WTC11 (cell line): ENCODE measurements around the gene ARHGAP30. TPM values are rescaled to one million over a fixed set of nuclear protein-coding genes. Genes with fewer than 3 reads are reported as not detected.

ENCODE experiments used
- ATAC-seq: fragments of 200-7000 bp; cut with Tn5 transposase; 2 replicates; pipeline ENCODE4 v1.10.0; 2021; ENCODE audit warnings: mild to moderate bottlenecking, moderate library complexity
- CTCF ChIA-PET: fragments of 300-600 bp; sonication (Branson Sonifier 250); formaldehyde crosslinking; loops from one replicate; lab custom pipeline; 2021; ENCODE audit warnings: antibody characterized with exemption; lab: Charles Lee
- POLR2A ChIA-PET: fragments of 350-600 bp; sonication (Branson Sonifier 250); formaldehyde crosslinking; loops from one replicate; lab custom pipeline; 2021; ENCODE audit warnings: antibody characterized with exemption; lab: Charles Lee
- DNase-seq: peaks from one replicate; pipeline ENCODE4 v3.0.0; 2021; ENCODE audit warnings: low spot score
- H3K27ac Mint-ChIP-seq: 2 replicates; pipeline ENCODE4 v1.8.0; 2021; ENCODE audit warnings: mixed read lengths
- H3K27me3 Mint-ChIP-seq: 2 replicates; pipeline ENCODE4 v1.8.0; 2021; ENCODE audit warnings: low read depth, mild to moderate bottlenecking, moderate library complexity, mixed read lengths
- H3K36me3 Mint-ChIP-seq: 2 replicates; pipeline ENCODE4 v1.8.0; 2021; ENCODE audit warnings: mixed read lengths
- H3K4me1 Mint-ChIP-seq: 2 replicates; pipeline ENCODE4 v1.8.0; 2022; ENCODE audit warnings: mixed read lengths
- H3K4me3 Mint-ChIP-seq: 2 replicates; pipeline ENCODE4 v1.8.0; 2021; ENCODE audit warnings: mild to moderate bottlenecking, moderate library complexity, mixed read lengths
- H3K9me3 Mint-ChIP-seq: 2 replicates; pipeline ENCODE4 v1.8.0; 2021; ENCODE audit warnings: mixed read lengths
- FOXJ3 ChIP-seq: sonication (generic); formaldehyde crosslinking; IDR thresholded peaks from 2 replicates; pipeline ENCODE4 v1.9.0; 2021; ENCODE audit warnings: missing genetic modification reagents, mild to moderate bottlenecking, borderline replicate concordance
- FOXP1 ChIP-seq: sonication (generic); formaldehyde crosslinking; IDR thresholded peaks from 2 replicates; pipeline ENCODE4 v1.8.0; 2022; ENCODE audit warnings: missing genetic modification reagents, mild to moderate bottlenecking, moderate library complexity, borderline replicate concordance
- NFE2L1 ChIP-seq: sonication (generic); formaldehyde crosslinking; IDR thresholded peaks from 2 replicates; pipeline ENCODE4 v1.8.1; 2023; ENCODE audit warnings: missing genetic modification reagents
- PRRX2 ChIP-seq: fragments of 250-450 bp; sonication (Bioruptor Pico); IDR thresholded peaks from 2 replicates; pipeline ENCODE4 v1.8.0; 2021; ENCODE audit warnings: mild to moderate bottlenecking
- SOX15 ChIP-seq: fragments of 250-450 bp; sonication (Bioruptor Pico); IDR thresholded peaks from 2 replicates; pipeline ENCODE4 v1.9.0; 2021; ENCODE audit warnings: mild to moderate bottlenecking
- ZNF138 ChIP-seq: sonication (generic); formaldehyde crosslinking; conservative IDR thresholded peaks from 2 replicates; pipeline ENCODE4 v1.8.1; 2022; ENCODE audit warnings: mild to moderate bottlenecking, moderate library complexity, missing genetic modification reagents
- ZNF232 ChIP-seq: sonication (generic); formaldehyde crosslinking; IDR thresholded peaks from 2 replicates; pipeline ENCODE4 v1.8.0; 2022; ENCODE audit warnings: mild to moderate bottlenecking, missing genetic modification reagents
- total RNA-seq: library from RNA; stranded (reverse); gene quantifications from 3 replicates; pipeline ENCODE4 v1.2.3, GENCODE V29; 2021
- TF ChIP-seq, protein P1 (sequence below): sonication (generic); formaldehyde crosslinking; IDR thresholded peaks from 2 replicates; pipeline ENCODE4 v1.8.1; 2023; ENCODE audit warnings: mild to moderate bottlenecking, missing genetic modification reagents, borderline replicate concordance
- TF ChIP-seq, protein P2 (sequence below): fragments of 250-450 bp; sonication (Bioruptor Pico); conservative IDR thresholded peaks from 2 replicates; pipeline ENCODE4 v1.9.0; 2021; ENCODE audit warnings: mild to moderate bottlenecking
- TF ChIP-seq, protein P3 (sequence below): sonication (generic); formaldehyde crosslinking; IDR thresholded peaks from 2 replicates; pipeline ENCODE4 v1.8.1; 2023; ENCODE audit warnings: mild to moderate bottlenecking, missing genetic modification reagents
- TF ChIP-seq, protein P4 (sequence below): sonication (generic); formaldehyde crosslinking; IDR thresholded peaks from 2 replicates; pipeline ENCODE4 v1.8.0; 2022; ENCODE audit warnings: mild to moderate bottlenecking, missing genetic modification reagents
- TF ChIP-seq, protein P5 (sequence below): sonication (generic); formaldehyde crosslinking; IDR thresholded peaks from 2 replicates; pipeline ENCODE4 v1.8.1; 2023; ENCODE audit warnings: mild to moderate bottlenecking, missing genetic modification reagents, moderate library complexity
- TF ChIP-seq, protein P6 (sequence below): sonication (generic); formaldehyde crosslinking; IDR thresholded peaks from 2 replicates; pipeline ENCODE4 v1.8.1; 2023; ENCODE audit warnings: mild to moderate bottlenecking, missing genetic modification reagents
- TF ChIP-seq, protein P7 (sequence below): sonication (generic); formaldehyde crosslinking; IDR thresholded peaks from 2 replicates; pipeline ENCODE4 v1.8.0; 2023; ENCODE audit warnings: missing genetic modification reagents

Gene ARHGAP30
- total RNA-seq, 1 experiment from 2014 or later, result 0.52 TPM

DNA sequence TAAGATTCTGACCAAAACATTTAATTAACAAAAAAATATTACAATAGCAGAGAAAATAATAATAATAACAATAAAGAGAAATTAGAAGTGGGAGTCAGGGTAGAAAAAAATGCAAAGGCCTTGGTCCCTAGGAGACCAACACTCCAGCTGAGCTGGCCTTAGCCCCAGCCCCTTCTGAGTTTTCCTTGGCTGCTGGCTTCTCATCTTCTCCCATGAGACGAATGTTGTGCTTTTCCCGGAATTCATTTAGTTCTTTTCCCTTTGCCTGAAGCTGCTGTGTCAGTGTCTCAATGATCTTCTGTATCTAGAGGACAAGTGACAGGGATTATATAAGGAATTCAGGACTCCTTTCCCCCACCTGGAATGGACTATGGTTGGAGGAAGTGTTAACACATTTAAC, 30.9 kb upstream of the ARHGAP30 start (continued):
- TF ChIP-seq, protein P1, sequence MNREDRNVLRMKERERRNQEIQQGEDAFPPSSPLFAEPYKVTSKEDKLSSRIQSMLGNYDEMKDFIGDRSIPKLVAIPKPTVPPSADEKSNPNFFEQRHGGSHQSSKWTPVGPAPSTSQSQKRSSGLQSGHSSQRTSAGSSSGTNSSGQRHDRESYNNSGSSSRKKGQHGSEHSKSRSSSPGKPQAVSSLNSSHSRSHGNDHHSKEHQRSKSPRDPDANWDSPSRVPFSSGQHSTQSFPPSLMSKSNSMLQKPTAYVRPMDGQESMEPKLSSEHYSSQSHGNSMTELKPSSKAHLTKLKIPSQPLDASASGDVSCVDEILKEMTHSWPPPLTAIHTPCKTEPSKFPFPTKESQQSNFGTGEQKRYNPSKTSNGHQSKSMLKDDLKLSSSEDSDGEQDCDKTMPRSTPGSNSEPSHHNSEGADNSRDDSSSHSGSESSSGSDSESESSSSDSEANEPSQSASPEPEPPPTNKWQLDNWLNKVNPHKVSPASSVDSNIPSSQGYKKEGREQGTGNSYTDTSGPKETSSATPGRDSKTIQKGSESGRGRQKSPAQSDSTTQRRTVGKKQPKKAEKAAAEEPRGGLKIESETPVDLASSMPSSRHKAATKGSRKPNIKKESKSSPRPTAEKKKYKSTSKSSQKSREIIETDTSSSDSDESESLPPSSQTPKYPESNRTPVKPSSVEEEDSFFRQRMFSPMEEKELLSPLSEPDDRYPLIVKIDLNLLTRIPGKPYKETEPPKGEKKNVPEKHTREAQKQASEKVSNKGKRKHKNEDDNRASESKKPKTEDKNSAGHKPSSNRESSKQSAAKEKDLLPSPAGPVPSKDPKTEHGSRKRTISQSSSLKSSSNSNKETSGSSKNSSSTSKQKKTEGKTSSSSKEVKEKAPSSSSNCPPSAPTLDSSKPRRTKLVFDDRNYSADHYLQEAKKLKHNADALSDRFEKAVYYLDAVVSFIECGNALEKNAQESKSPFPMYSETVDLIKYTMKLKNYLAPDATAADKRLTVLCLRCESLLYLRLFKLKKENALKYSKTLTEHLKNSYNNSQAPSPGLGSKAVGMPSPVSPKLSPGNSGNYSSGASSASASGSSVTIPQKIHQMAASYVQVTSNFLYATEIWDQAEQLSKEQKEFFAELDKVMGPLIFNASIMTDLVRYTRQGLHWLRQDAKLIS (CRISPR knock-in tag), result no peak
- TF ChIP-seq, protein P2, sequence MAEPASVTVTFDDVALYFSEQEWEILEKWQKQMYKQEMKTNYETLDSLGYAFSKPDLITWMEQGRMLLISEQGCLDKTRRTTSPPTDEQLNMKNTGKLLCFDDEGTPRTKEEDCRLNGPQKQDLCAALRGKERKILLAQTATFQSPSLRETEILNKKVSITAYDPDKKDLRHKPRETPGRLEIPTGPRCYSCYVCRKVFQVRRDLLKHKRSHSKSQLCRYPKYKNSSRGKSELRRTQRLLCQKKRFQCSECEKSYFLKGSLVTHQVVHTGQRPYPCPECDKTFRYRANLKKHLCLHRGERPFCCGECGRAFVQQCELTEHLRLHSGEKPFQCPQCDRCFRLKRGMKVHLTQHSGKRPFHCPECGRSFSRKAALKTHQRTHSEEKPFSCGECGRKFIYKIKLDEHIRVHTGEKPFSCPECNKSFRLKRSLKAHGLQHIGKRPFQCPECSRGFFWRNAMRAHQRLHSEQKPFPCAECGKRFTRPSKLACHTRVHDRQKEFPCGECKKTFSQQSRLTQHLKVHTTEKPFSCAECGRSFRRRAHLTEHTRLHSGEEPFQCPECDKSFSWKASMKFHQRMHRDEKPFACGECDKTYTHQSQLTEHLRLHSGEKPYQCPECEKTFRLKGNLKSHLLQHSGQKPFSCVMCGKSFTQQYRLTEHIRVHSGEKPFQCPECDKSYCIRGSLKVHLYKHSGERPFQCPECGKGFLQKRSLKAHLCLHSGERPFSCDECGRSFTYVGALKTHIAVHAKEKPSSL (CRISPR knock-in tag), result no peak
- no peak for TF ChIP-seq ZNF138
- no peak for TF ChIP-seq SOX15 (CRISPR knock-in tag)
- no peak for TF ChIP-seq NFE2L1 (CRISPR knock-in tag)
- TF ChIP-seq, protein P3, sequence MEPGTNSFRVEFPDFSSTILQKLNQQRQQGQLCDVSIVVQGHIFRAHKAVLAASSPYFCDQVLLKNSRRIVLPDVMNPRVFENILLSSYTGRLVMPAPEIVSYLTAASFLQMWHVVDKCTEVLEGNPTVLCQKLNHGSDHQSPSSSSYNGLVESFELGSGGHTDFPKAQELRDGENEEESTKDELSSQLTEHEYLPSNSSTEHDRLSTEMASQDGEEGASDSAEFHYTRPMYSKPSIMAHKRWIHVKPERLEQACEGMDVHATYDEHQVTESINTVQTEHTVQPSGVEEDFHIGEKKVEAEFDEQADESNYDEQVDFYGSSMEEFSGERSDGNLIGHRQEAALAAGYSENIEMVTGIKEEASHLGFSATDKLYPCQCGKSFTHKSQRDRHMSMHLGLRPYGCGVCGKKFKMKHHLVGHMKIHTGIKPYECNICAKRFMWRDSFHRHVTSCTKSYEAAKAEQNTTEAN, result no peak
- TF ChIP-seq, protein P4, sequence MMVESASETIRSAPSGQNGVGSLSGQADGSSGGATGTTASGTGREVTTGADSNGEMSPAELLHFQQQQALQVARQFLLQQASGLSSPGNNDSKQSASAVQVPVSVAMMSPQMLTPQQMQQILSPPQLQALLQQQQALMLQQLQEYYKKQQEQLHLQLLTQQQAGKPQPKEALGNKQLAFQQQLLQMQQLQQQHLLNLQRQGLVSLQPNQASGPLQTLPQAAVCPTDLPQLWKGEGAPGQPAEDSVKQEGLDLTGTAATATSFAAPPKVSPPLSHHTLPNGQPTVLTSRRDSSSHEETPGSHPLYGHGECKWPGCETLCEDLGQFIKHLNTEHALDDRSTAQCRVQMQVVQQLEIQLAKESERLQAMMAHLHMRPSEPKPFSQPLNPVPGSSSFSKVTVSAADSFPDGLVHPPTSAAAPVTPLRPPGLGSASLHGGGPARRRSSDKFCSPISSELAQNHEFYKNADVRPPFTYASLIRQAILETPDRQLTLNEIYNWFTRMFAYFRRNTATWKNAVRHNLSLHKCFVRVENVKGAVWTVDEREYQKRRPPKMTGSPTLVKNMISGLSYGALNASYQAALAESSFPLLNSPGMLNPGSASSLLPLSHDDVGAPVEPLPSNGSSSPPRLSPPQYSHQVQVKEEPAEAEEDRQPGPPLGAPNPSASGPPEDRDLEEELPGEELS (CRISPR knock-in tag), result no peak
- TF ChIP-seq ZNF232 (CRISPR knock-in tag), result no peak
- TF ChIP-seq FOXJ3, result no peak
- TF ChIP-seq, protein P5, sequence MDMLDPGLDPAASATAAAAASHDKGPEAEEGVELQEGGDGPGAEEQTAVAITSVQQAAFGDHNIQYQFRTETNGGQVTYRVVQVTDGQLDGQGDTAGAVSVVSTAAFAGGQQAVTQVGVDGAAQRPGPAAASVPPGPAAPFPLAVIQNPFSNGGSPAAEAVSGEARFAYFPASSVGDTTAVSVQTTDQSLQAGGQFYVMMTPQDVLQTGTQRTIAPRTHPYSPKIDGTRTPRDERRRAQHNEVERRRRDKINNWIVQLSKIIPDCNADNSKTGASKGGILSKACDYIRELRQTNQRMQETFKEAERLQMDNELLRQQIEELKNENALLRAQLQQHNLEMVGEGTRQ, result no peak
- TF ChIP-seq PRRX2, result no peak
- TF ChIP-seq, protein P6, sequence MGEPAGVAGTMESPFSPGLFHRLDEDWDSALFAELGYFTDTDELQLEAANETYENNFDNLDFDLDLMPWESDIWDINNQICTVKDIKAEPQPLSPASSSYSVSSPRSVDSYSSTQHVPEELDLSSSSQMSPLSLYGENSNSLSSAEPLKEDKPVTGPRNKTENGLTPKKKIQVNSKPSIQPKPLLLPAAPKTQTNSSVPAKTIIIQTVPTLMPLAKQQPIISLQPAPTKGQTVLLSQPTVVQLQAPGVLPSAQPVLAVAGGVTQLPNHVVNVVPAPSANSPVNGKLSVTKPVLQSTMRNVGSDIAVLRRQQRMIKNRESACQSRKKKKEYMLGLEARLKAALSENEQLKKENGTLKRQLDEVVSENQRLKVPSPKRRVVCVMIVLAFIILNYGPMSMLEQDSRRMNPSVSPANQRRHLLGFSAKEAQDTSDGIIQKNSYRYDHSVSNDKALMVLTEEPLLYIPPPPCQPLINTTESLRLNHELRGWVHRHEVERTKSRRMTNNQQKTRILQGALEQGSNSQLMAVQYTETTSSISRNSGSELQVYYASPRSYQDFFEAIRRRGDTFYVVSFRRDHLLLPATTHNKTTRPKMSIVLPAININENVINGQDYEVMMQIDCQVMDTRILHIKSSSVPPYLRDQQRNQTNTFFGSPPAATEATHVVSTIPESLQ (CRISPR knock-in tag), result no peak

DNA sequence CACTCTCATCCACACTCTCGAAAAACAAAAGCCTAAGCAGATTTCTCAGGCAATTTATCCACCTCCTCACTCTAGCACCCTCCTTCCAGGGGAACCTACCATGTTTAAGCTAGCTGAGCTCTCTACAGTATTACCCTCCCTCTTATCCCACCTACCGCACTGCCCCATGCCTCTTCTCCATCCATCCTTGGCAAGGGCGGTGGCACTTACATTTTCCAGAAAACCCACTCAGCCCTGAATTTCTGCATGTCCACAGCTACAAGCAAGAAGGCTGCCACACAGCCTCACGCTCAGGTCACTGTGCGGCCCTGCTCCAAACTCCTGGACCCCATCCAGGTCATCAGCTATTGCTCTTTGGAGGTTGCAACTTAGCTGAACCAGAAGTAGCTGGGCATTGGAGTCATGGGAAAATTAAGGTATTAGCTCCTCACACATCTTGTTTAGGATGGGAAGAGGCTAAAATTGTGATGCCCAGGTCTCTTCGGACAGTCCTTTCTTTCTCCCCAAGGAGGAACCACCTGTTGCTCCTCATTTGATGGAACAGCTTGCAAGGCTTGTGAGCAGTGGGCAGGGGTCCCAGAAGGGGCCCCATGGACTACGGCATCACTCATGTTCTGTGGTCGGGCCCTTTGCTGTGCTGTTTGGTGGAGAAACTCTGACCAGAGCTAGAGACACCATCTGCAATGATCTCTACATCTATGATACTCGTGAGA, 29.6 kb upstream of the ARHGAP30 start:
- H3K27ac Mint-ChIP-seq, result peak overlapping the region; percentile 62; the same call in 1 of the 2 replicates
- DNase-seq (no peak), ATAC-seq (no peak; the same call in 1 of the 2 replicates)
- H3K4me1 Mint-ChIP-seq, result peaks cover 6% of the 10 kb centered on the region
- ChIA-PET POLR2A (interaction anchor here (0.6 to 2.3 kb wide), 4 partner anchors 19 to 98 kb away, joined by 3 to 9 read pairs (median 4); partner anchors contain the start of genes F11R, NIT1 and PFDN2), CTCF (interaction anchor here (0.8 to 8.2 kb wide), 22 partner anchors 10 to 283 kb away, joined by 3 to 109 read pairs (median 8); partner anchors contain the start of genes ARHGAP30, B4GALT3, DEDD and F11R)
- H3K27me3 Mint-ChIP-seq, result peaks cover 6% of the 10 kb centered on the region; the same call in 1 of the 2 replicates
- peaks cover 15% of the 10 kb centered on the region for H3K36me3 Mint-ChIP-seq
- H3K9me3 Mint-ChIP-seq, result no peaks in the 10 kb centered on the region
- H3K4me3 Mint-ChIP-seq, result peak overlapping the region; percentile 80
- TF ChIP-seq FOXP1 (CRISPR knock-in tag), result no peak
- TF ChIP-seq, protein P1 (CRISPR knock-in tag), result no peak
- TF ChIP-seq, protein P7, sequence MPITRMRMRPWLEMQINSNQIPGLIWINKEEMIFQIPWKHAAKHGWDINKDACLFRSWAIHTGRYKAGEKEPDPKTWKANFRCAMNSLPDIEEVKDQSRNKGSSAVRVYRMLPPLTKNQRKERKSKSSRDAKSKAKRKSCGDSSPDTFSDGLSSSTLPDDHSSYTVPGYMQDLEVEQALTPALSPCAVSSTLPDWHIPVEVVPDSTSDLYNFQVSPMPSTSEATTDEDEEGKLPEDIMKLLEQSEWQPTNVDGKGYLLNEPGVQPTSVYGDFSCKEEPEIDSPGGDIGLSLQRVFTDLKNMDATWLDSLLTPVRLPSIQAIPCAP (CRISPR knock-in tag), result no peak
- TF ChIP-seq, protein P6 (CRISPR knock-in tag), result no peak
